Osteoblast (primary cell): ENCODE measurements around the gene ARL8A. TPM values are rescaled to one million over a fixed set of nuclear protein-coding genes. Genes with fewer than 3 reads are reported as not detected.

Experiments
- DNase-seq: peaks from one replicate; pipeline ENCODE4 v3.0.0; 2011; ENCODE audit warnings: low spot score, mixed read lengths; ENCODE audit not compliant: insufficient read length; ENCODE audit errors: missing footprints
- H2AFZ ChIP-seq: 2 replicates; pipeline ENCODE4 v1.6.0; 2011; ENCODE audit warnings: mild to moderate bottlenecking, low read length
- H3K27ac ChIP-seq: 2 replicates; pipeline ENCODE4 v1.5.1; 2011; ENCODE audit warnings: mild to moderate bottlenecking, low read depth, low read length, moderate library complexity
- H3K27me3 ChIP-seq: 2 replicates; pipeline ENCODE4 v1.6.0; 2012; ENCODE audit warnings: mild to moderate bottlenecking, control low read depth, inconsistent platforms, low read length, moderate library complexity; ENCODE audit not compliant: insufficient read depth
- H3K36me3 ChIP-seq: 2 replicates; pipeline ENCODE4 v1.5.1; 2011; ENCODE audit warnings: mild to moderate bottlenecking, low read length, control low read depth, moderate library complexity; ENCODE audit not compliant: insufficient read depth
- H3K4me1 ChIP-seq: 2 replicates; pipeline ENCODE4 v1.5.1; 2011; ENCODE audit warnings: mild to moderate bottlenecking, low read length, control low read depth, moderate library complexity; ENCODE audit not compliant: insufficient read depth
- H3K4me2 ChIP-seq: 2 replicates; pipeline ENCODE4 v1.6.0; 2011; ENCODE audit warnings: mild to moderate bottlenecking, low read length; ENCODE audit not compliant: insufficient read depth
- H3K4me3 ChIP-seq: fragments of 200-600 bp; sonication (generic); 3 replicates; pipeline ENCODE4 v1.5.1; 2012; ENCODE audit warnings: mild to moderate bottlenecking, low read length, inconsistent platforms; ENCODE audit not compliant: insufficient read depth
- H3K79me2 ChIP-seq: 2 replicates; pipeline ENCODE4 v1.6.0; 2012; ENCODE audit warnings: mild to moderate bottlenecking, low read length, control low read depth, inconsistent platforms; ENCODE audit not compliant: insufficient read depth
- H3K9me3 ChIP-seq: 2 replicates; pipeline ENCODE4 v1.5.1; 2011; ENCODE audit warnings: low read depth, low read length, control low read depth
- H4K20me1 ChIP-seq: 2 replicates; pipeline ENCODE4 v1.6.0; 2012; ENCODE audit warnings: mild to moderate bottlenecking, low read length, control low read depth; ENCODE audit not compliant: insufficient read depth
- CTCF ChIP-seq: IDR thresholded peaks from 2 replicates; pipeline ENCODE4 v1.5.1; 2011; ENCODE audit warnings: mild to moderate bottlenecking, low read depth, low read length, moderate library complexity; ENCODE audit errors: extremely low read depth
- total RNA-seq: library from RNA; depleted of rRNA; stranded (reverse); fragments of >200 nt; gene quantifications from 2 replicates; pipeline ENCODE4 v1.2.3, GENCODE V29; 2012

The ARL8A gene
- total RNA-seq, 1 donor, result 24.2 TPM

- DNase-seq, result peak; percentile 72
- TF ChIP-seq CTCF, result no peak
- Histone ChIP-seq H3K4me2 (no peak overlapping the region), H3K4me1 (no peaks in the 10 kb centered on the region), H4K20me1 (no peaks in the 10 kb centered on the region), H3K79me2 (no peaks in the 10 kb centered on the region), H2AFZ (no peak overlapping the region), H3K27me3 (peaks cover 31% of the 10 kb centered on the region), H3K9me3 (no peaks in the 10 kb centered on the region), H3K36me3 (no peaks in the 10 kb centered on the region), H3K4me3 (no peak overlapping the region), H3K27ac (no peak overlapping the region)
Observed at GRCh38 chr1:202176949-202177927, 32.7 kb upstream of the ARL8A start.

GRCh38 chr1:202173993-202174392 is 29.5 kb upstream of the ARL8A start:
- TF ChIP-seq CTCF, result no peak
- peaks cover 5% of the 10 kb centered on the region for H3K27me3 ChIP-seq
- H3K27ac ChIP-seq, result no peak overlapping the region
- DNase-seq, result no peak
- H2AFZ ChIP-seq, result no peak overlapping the region
- H4K20me1 ChIP-seq, result no peaks in the 10 kb centered on the region
- no peaks in the 10 kb centered on the region for H3K36me3 ChIP-seq
- H3K4me3 ChIP-seq, result no peak overlapping the region
- H3K79me2 ChIP-seq, result no peaks in the 10 kb centered on the region
- no peaks in the 10 kb centered on the region for H3K9me3 ChIP-seq
- no peaks in the 10 kb centered on the region for H3K4me1 ChIP-seq
- H3K4me2 ChIP-seq, result no peak overlapping the region

- Histone ChIP-seq H2AFZ (no peak overlapping the region), H3K27ac (no peak overlapping the region), H3K4me3 (no peak overlapping the region), H3K4me1 (no peaks in the 10 kb centered on the region), H3K9me3 (no peaks in the 10 kb centered on the region), H3K4me2 (no peak overlapping the region), H3K36me3 (no peaks in the 10 kb centered on the region), H3K79me2 (no peaks in the 10 kb centered on the region), H4K20me1 (no peaks in the 10 kb centered on the region), H3K27me3 (no peaks in the 10 kb centered on the region)
- no peak for TF ChIP-seq CTCF
- no peak for DNase-seq
Observed at GRCh38 chr1:202172015-202172355, 27.4 kb upstream of the ARL8A start.

DNA sequence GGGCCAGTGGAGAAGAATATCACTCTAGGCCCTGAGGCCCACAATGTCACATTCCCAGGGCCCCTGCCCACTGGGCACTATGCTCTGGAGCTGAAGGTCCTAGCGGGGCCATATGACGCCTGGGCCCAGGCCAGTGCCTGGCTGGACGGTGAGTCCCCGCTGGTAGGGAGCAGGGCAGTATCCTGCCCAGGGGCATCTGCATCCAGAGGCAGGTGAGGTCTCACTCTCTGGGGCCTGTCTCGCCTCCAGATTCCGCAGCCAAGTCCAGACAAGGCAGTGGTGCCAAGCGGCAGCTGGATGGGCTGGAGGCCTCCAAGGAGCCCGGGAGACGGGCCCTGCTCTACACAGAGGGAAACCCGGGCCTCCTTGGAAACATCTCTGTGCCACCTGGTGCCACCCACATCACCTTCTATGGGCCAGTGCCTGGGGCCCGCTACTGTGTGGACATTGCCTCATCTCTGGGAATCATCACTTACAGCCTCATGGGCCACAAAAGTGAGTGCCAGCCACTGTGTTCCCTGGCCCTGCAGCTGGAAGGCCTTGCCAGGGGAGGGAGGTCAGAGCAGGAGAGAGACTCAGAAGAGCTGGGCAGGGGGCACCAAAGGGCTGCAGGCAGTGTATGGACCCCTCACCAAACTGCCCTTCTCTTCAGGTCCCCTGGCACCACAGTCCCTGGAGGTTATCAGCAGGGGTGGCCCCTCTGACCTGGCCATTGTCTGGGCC is 26.9 kb upstream of the ARL8A start:
- no peak for DNase-seq
- no peak overlapping the region for H3K27ac ChIP-seq
- H4K20me1 ChIP-seq, result no peaks in the 10 kb centered on the region
- H3K79me2 ChIP-seq, result no peaks in the 10 kb centered on the region
- no peak overlapping the region for H3K4me3 ChIP-seq
- no peaks in the 10 kb centered on the region for H3K27me3 ChIP-seq
- H3K9me3 ChIP-seq, result no peaks in the 10 kb centered on the region
- H3K36me3 ChIP-seq, result no peaks in the 10 kb centered on the region
- no peak overlapping the region for H3K4me2 ChIP-seq
- H2AFZ ChIP-seq, result no peak overlapping the region
- H3K4me1 ChIP-seq, result no peaks in the 10 kb centered on the region
- no peak for TF ChIP-seq CTCF
